Right atrium auricular region (tissue), 2 donors: ENCODE results near the gene COL23A1. TPM values are rescaled to one million over a fixed set of nuclear protein-coding genes. Genes with fewer than 3 reads are reported as not detected.

Source experiments
- DNase-seq: peaks from one replicate; pipeline ENCODE4 v3.0.0-alpha.2; 2019; ENCODE audit warnings: low spot score
- H3K27ac ChIP-seq, 2 donors: fragments of 200-600 bp; sonication (generic); 1 replicate in 1 of 2; 2 replicates in 1 of 2; pipeline ENCODE4 v1.5.1; 2016 to 2019
- H3K27me3 ChIP-seq, 2 donors: fragments of 200-600 bp; sonication (generic); one replicate each; pipeline versions ENCODE4 v1.5.1 to v1.6.0; 2017 to 2019
- H3K36me3 ChIP-seq: fragments of 200-600 bp; sonication (generic); one replicate; pipeline ENCODE4 v1.5.1; 2016
- H3K4me1 ChIP-seq, 2 donors: fragments of 200-600 bp; sonication (generic); one replicate each; pipeline versions ENCODE4 v1.5.1 to v1.6.0; 2017 to 2019
- H3K4me3 ChIP-seq, 2 donors: fragments of 200-600 bp; sonication (generic); 1 replicate in 1 of 2; 2 replicates in 1 of 2; pipeline ENCODE4 v1.5.1; 2017 to 2019; ENCODE audit warnings: mild to moderate bottlenecking in 1 of 2, moderate library complexity in 1 of 2
- H3K9me3 ChIP-seq, 2 donors: fragments of 200-600 bp; sonication (generic); one replicate each; pipeline ENCODE4 v1.5.1; 2019
- total RNA-seq, 2 donors: library from RNA; depleted of rRNA; stranded (reverse); fragments of >200 nt; gene quantifications; one replicate each; pipeline ENCODE4 v1.1.0, GENCODE V29; 2016
- TF ChIP-seq, protein P1 (sequence below), 2 donors: fragments of 200-600 bp; sonication (generic); IDR thresholded peaks; one replicate each; pipeline ENCODE4 v1.5.1; 2019; ENCODE audit warnings: antibody characterized with exemption in 2 of 2

COL23A1 gene
- total RNA-seq, 2 donors from 2014 or later = 5.7 to 6.8 TPM

DNA sequence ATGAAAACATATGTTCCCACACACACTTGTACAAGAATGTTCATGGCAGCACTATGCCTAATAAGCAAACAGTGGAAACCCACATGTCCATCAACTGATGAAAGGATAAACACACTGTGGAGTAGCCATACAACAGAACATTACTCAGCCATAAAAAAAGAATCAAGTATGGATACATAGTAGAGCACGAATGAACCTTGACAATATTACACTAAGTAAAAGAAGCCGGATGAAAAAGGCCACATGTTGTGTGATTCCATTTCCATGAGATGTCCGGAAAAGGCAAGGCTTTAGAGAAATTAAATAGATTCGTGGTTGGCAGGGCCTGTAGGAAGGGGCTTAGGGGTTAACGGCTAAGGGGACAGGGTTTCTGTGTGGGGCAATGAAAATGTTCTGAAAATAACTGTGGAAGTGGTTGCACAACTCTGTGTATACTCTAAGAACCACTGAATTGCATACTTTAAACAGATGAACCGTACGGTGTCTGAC is 51.4 kb downstream of the COL23A1 start:
- Histone ChIP-seq H3K36me3 (no peaks in the 10 kb centered on the region), H3K4me3 (no peak overlapping the region), H3K9me3 (no peaks in the 10 kb centered on the region), H3K4me1 (peaks cover 0 to 22% of the 10 kb centered on the region in 2 donors), H3K27ac (no peak overlapping the region), H3K27me3 (no peaks in the 10 kb centered on the region)
- no peak for DNase-seq
- TF ChIP-seq, protein P1, sequence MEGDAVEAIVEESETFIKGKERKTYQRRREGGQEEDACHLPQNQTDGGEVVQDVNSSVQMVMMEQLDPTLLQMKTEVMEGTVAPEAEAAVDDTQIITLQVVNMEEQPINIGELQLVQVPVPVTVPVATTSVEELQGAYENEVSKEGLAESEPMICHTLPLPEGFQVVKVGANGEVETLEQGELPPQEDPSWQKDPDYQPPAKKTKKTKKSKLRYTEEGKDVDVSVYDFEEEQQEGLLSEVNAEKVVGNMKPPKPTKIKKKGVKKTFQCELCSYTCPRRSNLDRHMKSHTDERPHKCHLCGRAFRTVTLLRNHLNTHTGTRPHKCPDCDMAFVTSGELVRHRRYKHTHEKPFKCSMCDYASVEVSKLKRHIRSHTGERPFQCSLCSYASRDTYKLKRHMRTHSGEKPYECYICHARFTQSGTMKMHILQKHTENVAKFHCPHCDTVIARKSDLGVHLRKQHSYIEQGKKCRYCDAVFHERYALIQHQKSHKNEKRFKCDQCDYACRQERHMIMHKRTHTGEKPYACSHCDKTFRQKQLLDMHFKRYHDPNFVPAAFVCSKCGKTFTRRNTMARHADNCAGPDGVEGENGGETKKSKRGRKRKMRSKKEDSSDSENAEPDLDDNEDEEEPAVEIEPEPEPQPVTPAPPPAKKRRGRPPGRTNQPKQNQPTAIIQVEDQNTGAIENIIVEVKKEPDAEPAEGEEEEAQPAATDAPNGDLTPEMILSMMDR (IDR thresholded peaks at IDR 0.05) = no peak

DNA sequence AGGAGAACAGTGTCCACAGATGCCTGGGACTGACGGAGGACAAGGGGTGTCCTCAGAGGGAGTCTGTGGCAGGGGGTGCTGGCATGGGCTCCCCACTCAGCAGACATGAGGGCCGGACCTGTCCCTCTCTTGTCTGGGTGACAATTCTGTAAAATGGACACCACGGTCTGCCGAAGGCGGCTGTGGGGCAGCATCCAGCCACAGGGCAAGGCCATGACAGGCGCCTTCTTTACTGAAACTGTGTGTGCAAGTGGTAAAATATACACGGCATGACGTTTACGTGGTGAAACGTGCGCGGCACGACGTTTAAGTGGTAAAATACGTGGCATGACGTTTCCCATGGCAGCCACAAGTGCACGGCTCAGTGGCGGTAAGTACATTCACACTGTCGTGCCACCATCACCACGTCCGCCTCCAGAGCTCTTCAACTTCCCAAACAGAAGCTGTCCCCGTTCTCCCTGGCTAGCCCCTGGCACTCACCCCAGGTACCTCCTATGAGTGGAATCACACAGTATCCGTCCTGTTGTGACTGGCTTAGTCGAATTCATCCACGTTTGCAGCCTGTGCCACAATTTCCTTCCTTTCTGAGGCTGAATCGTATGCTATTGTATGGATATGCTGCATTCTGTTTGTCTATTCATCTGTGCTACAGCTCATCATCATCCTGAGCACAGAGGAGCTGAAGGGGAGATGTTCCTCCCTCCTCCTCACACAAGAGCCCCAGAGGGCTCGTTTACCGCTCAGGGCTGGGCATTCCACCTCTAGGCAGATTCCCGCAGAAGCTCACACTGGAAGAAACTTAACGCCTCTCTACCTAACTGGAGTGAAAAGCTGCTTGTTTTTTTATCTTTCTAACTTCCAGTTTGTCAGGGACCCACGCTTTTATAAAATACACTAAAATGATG is 52.5 kb downstream of the COL23A1 start:
- no peak overlapping the region for H3K4me3 ChIP-seq
- TF ChIP-seq, protein P1 (IDR thresholded peaks at IDR 0.05) = no peak
- H3K27ac ChIP-seq = no peak overlapping the region
- no peaks in the 10 kb centered on the region for H3K9me3 ChIP-seq
- no peaks in the 10 kb centered on the region for H3K27me3 ChIP-seq
- H3K4me1 ChIP-seq = peaks cover 0 to 21% of the 10 kb centered on the region in 2 donors
- no peak for DNase-seq
- no peaks in the 10 kb centered on the region for H3K36me3 ChIP-seq

DNA sequence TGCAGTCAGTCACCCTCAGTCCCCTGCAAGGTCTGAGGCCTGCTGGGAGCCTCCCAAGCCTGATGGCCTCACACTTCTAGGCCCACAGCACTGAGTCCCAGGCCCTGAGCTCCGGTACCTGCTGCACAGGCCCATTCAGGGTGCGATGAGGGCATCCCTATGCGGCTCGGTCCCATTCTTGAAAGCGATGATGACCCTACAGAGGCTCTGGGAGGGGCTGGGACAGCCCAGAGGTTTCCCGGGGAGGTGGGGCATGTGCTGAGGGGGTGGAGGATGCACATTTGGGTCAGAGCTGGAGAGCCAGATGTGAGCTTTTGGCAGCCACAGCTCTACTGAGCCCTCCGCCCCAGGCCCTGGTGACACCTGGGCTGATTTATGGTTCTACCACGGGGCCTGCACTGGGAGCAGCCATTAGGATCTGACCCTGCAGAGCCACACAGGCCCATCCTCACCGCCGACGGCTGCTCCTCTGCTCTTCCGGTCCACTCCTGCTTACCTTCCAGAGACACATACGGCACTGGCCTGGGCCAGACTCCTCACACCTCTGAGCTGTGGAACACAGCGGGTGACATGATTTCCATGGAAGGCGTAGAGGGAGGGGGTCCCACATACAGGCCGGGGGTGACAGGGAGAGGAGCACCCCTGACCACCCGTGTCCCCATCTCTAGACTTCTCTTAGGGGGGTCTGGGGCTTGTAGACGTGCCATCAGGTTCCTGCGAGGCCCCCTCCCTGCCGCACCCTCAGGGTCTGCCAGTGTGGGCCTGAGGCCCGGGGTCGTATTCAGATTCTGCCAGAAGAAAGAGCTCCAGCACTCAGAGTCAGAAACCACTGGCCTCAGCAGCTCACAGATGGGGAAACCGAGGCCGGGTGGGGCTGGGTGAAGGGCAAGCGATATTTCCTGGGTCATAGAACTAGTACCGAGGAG is 53.4 kb downstream of the COL23A1 start:
- Histone ChIP-seq H3K27me3 (no peaks in the 10 kb centered on the region), H3K4me3 (no peak overlapping the region)
- DNase-seq = no peak

DNA sequence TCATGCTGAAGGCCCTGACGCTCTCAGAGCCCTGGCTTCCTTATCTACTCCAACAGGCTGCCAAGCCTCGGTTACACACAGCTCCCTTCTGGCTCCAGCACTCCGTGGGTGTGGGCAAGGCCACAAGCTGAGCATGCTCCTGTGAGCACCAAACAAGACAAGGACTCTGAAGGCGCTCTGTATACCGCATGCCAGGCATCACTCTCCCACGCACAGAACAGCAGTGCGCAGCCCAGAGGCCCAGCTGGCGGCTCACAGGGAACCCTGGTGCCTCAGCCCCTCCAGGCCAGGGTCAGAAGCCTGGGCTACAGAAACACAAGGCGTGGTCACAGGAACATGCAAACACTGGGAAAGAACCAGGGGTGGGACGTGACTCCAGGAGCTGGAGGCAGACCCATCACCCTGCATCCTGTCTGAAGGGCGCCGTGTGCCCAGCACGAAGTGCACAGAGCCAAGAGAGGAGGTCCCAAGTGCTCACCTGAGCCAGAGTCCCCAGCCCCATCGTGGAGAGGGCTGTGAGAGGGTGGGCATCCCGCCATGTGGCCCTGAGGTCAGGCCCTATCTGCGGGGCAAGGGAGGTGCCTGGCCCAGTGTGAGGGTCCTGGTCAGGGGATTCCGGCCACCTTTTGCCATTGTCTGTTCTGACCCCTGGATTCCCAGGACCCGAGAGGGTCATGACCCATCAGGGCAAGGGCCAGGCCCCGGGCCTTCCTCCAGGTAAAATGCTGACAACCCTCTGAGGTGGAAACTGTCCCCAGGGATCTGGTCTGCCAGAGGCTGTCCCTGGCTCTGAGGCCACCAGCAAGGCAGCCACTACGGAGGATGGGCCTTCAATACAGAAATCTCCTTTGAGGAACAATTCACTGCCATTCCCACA is 54.7 kb downstream of the COL23A1 start:
- Histone ChIP-seq H3K9me3 (no peaks in the 10 kb centered on the region), H3K4me3 (no peak overlapping the region), H3K27ac (peak overlapping the region; percentile 33 to 55), H3K36me3 (no peaks in the 10 kb centered on the region), H3K4me1 (peaks cover 0 to 11% of the 10 kb centered on the region in 2 donors), H3K27me3 (no peaks in the 10 kb centered on the region)
- TF ChIP-seq, protein P1 (IDR thresholded peaks at IDR 0.05) = no peak
- DNase-seq = peak; percentile 69

More for the DNA sequence above, 53.4 kb downstream of the COL23A1 start:
- Histone ChIP-seq H3K4me1 (peaks cover 0 to 12% of the 10 kb centered on the region in 2 donors), H3K9me3 (no peaks in the 10 kb centered on the region), H3K27ac (no peak overlapping the region), H3K36me3 (no peaks in the 10 kb centered on the region)
- TF ChIP-seq, protein P1 (IDR thresholded peaks at IDR 0.05) = no peak

DNA sequence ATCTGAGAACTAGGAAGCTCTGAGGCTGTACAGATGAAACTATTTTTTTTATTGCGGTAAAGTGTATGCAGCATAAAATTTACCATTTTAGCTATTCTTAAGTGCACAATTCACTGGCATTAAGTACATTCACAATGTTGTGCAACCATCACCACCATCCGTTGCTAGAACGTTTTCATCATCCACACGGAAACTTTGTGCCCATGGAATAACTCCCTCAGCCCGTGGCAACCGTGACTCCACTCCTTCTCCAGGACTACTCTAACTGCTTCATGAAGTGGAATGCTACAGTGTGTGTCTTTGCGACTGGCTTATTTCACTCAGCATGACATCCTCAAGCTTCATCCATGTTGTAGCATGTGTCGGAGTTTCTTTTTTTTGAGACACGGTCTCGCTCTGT is 57.1 kb downstream of the COL23A1 start:
- no peak for DNase-seq
- TF ChIP-seq, protein P1 (IDR thresholded peaks at IDR 0.05) = no peak
- Histone ChIP-seq H3K4me1 (peaks cover 0 to 11% of the 10 kb centered on the region in 2 donors), H3K4me3 (no peak overlapping the region), H3K27me3 (no peaks in the 10 kb centered on the region), H3K36me3 (no peaks in the 10 kb centered on the region), H3K9me3 (no peaks in the 10 kb centered on the region), H3K27ac (no peak overlapping the region)
